Ishikawa (cell line): ENCODE data around the gene MYL6B.

Experiments used
- EGR1 ChIP-seq: IDR thresholded peaks from 2 replicates; pipeline ENCODE4 v1.6.1; 2012
- TEAD4 ChIP-seq: IDR thresholded peaks from 2 replicates; pipeline ENCODE4 v1.6.1; 2012
- YY1 ChIP-seq: IDR thresholded peaks from 2 replicates; pipeline ENCODE4 v1.6.1; 2012; ENCODE audit warnings: low read depth

DNA sequence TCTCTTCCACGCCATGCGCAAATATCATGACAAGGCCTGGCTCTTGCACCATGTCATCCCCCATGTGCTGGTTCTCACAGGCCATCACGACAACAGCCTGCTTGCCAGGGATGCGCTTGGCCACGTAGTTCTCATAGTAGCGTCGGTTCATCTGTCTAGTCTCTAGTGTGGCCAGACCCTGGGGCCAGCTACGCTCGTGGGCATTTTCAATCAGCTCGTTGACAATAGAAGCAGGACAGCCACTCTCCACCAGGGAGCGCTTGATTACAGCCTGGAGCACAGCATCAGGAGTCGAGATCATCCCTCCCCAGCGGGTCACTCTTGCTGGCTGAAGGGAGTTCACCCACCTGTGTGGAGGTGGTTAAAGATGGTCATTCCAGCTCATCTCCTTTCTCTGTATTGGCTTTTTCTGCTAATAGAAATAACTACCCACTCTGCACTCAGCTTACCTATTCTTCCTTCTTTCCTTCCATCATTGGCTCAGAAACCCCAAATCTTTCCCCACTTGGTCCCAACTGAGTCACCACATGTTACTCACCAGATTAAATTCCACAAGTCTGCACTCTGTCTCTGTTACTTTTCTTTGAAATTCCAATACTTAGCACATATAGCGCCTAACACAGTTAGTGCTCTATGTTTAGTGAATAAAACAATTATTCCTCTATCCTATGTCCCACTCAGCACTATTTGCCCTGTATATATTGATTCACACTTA is 54.2 kb downstream of the MYL6B start:
- TF ChIP-seq EGR1 = no peak
- no peak for TF ChIP-seq TEAD4
- no peak for TF ChIP-seq YY1
